Measurements from ENCODE around the gene ANKRD36C. TPM values are rescaled to one million over a fixed set of nuclear protein-coding genes. Genes with fewer than 3 reads are reported as not detected.
"Not testable (repeated sequence)": the region's sequence is repeated elsewhere in the genome, so short reads cannot be mapped to it uniquely, and the experiment has no call there.

ANKRD36C gene
- total RNA-seq, result 10 to 100 TPM; 45.6 to 71.9 TPM

DNA sequence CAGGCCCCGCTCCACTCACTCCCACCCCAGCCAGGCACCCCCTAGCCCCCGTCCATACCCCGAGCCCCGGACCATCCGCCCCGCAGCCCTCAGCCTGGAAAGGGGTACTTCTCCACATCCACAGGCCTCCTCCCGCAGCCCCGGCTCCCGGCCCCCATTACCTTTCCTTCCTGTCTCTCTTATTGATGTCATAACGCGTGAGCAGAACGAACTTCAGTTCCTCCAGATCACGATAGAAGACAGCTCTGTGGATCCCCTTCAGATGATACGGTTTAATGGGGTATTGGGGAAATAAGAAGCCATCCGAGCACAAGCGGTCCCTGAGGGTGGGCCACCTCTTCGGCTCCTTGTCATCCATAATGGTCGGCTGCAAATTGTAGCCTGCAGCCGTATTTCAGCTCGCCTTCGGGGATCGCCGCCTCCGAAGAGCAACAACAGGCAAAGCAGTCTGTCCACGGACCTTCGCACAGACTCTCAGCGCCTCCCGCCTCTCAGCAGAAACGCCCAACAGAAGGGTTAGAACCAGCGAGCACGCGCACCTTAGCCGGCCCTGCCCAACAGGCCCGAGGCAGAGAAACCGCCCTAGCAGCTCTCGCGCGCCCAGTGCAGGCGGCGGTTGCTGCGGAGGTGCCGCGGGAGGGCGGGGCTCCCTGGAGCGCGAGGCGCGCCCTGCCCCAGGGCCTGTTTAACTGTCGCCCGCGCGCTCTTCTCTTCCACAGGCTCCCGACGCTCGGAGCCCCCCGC lies at the start of gene ANKRD36C:
Gene ANKRD36C, minus strand, starts transcription at position 474 of the 744 bp plus-strand sequence. Its CDS starts 116 bp downstream, at position 358.
- ATAC-seq (peak; percentile 97 to 98), DNase-seq (ENCODE audit: low spot score in 2 of 2) (peak in 1 of 2 donors; percentile 41)
- not testable (repeated sequence) for H3K9me3 Mint-ChIP-seq, H3K36me3 Mint-ChIP-seq
- peak within 1 kb of the TSS; percentile 92 to 98 for H3K27ac Mint-ChIP-seq

DNA sequence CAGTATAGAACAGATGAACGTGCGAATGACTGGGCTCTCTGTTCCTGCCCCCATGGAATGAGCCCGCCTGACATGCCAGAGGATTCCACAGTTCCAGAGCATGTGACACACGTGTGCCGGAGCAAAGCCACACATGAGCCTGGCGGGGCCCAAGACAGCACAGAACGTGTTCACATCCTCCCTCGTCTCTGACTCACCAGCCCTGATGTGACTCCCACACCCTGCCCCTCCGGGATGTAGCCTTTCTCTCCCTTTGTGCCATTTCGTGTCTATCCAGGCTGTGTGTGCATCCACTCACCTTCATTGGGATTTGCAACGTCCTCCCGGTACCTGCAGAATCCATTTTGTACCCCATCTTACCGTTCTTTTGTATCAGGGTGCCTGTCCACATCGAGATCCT lies 43.9 kb upstream of the ANKRD36C start:
- H3K27ac Mint-ChIP-seq; H3K9me3 Mint-ChIP-seq; DNase-seq (ENCODE audit: low spot score in 2 of 2); ATAC-seq; H3K36me3 Mint-ChIP-seq: not testable (repeated sequence)

DNA sequence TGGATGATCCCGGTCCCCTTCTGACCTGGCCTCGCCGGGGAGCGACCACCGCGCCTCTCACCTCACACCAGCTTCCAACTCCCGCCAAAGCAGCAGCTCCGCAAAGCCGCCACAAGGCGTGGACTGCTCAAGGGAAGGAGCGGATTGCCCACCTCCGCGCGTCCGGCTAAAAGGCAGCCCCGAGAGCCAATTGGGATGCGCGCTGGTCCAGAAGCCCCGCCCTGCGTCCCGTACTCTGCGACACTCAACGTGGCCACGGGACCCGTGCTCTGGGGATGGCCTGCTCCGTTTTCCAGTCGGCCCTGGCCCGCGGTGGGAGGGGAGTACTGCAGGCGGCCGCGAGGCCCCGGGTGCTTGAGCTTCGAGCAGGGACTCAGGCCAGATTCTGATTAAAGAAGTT lies 43.2 kb upstream of the ANKRD36C start, which contains the start of gene GPAT2:
Gene GPAT2, minus strand, starts transcription at position 125 of the 400 bp plus-strand sequence. CDS start 2,557 bp downstream, outside the sequence.
- H3K27ac Mint-ChIP-seq; H3K36me3 Mint-ChIP-seq; H3K9me3 Mint-ChIP-seq; DNase-seq (ENCODE audit: low spot score in 2 of 2): not testable (repeated sequence)
- peak in 1 of 2 donors; percentile 76 for ATAC-seq

DNA sequence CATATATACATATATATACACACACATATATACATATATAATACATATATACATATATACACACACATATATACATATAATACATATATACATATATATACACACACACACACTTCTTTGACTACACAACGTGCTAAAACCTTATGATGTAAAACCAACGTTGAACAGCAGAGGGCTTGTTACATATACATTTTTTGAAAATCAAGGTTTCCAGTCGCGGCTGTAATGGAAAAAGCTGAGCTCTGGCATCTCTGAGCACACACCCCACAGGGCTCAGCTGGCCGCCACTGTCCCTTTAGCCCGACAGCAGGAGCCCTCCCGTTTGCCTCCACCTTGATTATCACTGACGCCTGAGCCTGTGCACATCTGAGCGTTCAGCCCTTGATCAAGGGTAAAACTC lies 42.4 kb upstream of the ANKRD36C start:
- H3K9me3 Mint-ChIP-seq; H3K27ac Mint-ChIP-seq; H3K36me3 Mint-ChIP-seq; DNase-seq (ENCODE audit: low spot score in 2 of 2): not testable (repeated sequence)
- peak in 1 of 2 donors; percentile 51 for ATAC-seq

DNA sequence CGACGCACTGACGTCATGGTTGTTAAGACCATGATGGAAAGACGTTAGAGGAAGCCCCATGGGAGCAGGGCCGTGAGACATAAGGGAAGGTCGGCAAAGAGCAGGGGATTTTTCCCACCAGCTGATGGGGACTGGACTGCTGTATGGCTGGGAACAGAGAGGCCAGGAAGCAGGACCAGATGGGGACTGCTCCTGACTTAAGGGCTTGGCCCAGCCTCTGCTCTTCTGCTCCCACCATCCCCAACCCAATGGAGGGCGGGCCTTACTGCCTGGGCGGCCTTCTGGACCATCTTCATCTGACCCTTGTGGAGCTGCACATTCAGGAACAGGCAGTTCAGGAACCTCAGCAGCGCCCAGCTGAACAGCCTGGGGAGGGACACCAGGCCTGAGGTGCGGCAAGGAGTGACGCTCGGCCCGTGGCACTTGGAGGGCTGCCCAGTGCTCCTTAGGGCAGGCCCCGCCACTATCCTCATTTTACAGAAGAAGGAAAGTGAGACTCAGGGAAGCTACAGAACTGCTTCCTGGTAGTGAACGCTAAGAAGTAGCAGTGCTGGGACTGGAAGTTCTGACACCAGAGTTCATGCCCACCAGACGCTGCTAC lies 36.2 kb upstream of the ANKRD36C start:
- not testable (repeated sequence) for H3K27ac Mint-ChIP-seq; DNase-seq (ENCODE audit: low spot score in 2 of 2); ATAC-seq; H3K9me3 Mint-ChIP-seq; H3K36me3 Mint-ChIP-seq

DNA sequence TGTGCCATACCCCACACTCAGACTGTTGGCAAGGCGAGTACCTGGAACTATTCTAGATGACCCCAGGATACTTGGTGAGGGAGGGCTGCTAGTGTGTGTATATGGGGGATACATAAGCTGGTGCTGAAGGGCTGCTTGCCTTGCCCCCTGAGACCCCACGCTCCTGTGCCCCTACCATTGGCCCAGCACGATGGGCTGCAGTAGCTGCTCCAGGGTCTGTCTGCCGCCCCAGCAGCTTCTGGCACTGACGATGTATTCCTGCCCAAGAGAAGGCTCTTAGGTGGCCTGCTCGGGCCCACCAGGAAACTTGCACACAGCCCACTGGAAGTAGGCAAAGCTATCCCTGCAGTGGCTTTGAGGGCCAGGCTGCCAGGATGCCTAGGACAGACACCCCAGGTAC lies 34.1 kb upstream of the ANKRD36C start:
- not testable (repeated sequence) for H3K27ac Mint-ChIP-seq; DNase-seq (ENCODE audit: low spot score in 2 of 2); H3K9me3 Mint-ChIP-seq; ATAC-seq; H3K36me3 Mint-ChIP-seq

DNA sequence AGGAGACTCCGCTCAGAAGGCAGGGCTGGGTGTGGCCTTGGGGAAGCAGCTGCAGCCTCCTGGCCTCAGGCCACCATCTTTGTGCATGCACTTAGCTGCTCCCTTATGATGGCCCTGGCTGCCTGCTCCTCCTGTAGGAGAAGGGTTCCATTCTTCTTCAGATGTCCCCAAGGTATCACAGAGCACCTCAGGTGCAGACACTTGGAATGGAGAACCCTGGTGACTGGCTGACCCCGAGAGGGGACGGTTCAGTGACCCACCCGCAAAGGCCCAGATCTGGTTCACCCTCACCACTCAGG lies 33.5 kb upstream of the ANKRD36C start:
- H3K27ac Mint-ChIP-seq, result peak overlapping the region in 1 of 2 donors; percentile 9
- H3K9me3 Mint-ChIP-seq, result no peaks in the 10 kb centered on the region
- DNase-seq (ENCODE audit: low spot score in 2 of 2) (no peak), ATAC-seq (no peak)
- H3K36me3 Mint-ChIP-seq, result no peaks in the 10 kb centered on the region

DNA sequence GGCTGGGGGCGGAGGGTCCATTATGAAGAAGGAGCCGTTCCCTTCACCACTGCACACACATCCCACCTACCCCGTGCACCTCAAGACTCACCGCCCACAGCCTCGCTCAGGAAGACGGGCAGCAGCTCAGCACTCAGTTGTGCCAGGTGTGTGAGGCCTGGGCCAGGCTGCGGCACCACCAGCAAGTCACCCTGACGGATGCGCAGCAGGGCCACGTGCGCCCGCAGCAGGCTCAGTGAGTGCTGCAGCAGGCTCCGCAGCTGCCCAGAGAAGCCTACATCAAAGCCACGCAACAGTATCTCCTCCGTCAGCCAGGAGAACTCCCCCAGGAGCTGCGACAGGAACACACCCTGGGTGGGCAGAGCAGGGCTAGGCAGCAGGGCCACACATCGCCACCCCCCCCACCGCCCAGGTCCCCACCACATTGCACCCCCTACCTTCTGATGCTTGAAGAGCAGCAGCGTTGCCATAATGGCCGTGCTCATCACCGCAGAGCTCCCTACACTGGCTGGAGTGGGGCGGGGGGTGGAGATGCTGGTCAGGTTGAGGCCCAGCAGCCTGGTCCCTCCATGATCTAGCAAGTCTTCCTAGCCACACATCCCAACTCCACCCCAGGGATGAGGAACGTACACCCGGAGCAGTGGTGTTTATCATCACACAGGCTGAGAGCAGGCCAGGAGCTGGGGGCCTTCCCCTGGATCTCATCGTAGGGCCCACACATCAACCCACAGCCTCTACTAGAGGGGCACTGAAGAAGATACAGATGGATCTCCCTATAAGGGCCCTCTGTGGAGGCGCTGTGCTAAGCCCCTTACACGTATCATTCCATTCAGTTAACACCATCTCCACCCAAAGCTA lies 32.9 kb upstream of the ANKRD36C start:
- no peak for ATAC-seq
- Mint-ChIP-seq H3K27ac (peak overlapping the region in 1 of 2 donors; percentile 9), H3K9me3 (no peaks in the 10 kb centered on the region), H3K36me3 (no peaks in the 10 kb centered on the region)
- no peak for DNase-seq (ENCODE audit: low spot score in 2 of 2)

DNA sequence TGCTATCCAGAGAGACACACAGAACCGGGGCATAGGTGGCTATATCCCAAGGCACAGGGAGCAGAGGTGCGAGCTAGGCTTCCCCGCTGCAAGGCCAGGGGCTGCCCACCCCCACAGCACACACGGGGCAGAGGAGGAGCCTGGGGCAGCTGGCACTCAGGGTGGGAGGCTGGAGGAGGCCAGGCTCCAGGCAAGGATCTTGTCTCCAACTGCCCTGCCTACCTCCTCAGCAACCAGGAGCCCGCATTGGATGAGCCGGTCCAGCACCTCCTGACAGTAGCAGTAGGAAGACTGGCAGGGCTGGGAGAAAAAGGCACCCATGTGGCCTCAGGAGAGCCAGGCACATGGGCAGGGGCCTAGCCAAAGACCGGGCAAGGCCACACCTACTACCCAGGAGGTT lies 32.1 kb upstream of the ANKRD36C start:
- H3K36me3 Mint-ChIP-seq; H3K9me3 Mint-ChIP-seq; ATAC-seq; DNase-seq (ENCODE audit: low spot score in 2 of 2); H3K27ac Mint-ChIP-seq: not testable (repeated sequence)

DNA sequence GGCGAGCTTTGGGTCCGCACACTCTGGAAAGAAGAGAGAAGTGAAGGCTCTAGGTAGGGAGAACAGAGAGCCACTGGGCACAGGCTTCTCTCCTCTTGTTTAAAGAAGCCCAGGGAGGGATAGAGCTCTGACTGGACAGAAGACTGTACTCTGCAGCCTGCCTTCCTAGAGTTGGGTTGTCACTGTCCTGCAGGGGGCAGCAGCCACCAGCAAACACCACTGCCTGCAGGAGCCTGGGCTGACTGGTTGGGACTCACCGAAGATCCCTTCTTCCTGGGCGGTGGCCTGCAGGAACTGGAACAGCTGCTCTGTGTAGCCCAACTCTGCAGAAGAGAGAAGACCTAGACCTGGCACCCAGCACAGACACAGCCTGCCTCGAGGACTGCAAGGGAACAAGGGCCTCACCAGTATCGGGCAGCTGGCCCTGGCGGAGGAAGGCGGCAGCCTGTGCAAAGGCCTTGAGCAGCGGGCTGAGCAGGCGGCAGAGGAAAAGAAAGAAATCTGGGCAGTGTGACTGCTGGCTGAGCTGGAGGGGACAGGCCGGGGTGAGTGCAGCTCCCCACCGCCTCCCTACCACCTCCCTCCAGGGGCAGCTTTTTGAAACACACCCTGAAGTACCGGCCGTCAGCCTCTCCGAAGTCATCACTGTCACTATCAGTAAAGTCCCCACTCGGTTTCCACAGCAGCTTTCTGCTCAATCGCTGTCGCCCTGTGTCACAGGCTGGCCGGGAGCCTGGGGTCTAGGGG lies 31.2 kb upstream of the ANKRD36C start:
- ATAC-seq (peak; percentile 92 to 94), DNase-seq (ENCODE audit: low spot score in 2 of 2) (peak; percentile 66 to 79)
- peak overlapping the region in 1 of 2 donors; percentile 21 for H3K27ac Mint-ChIP-seq
- not testable (repeated sequence) for H3K36me3 Mint-ChIP-seq, H3K9me3 Mint-ChIP-seq

DNA sequence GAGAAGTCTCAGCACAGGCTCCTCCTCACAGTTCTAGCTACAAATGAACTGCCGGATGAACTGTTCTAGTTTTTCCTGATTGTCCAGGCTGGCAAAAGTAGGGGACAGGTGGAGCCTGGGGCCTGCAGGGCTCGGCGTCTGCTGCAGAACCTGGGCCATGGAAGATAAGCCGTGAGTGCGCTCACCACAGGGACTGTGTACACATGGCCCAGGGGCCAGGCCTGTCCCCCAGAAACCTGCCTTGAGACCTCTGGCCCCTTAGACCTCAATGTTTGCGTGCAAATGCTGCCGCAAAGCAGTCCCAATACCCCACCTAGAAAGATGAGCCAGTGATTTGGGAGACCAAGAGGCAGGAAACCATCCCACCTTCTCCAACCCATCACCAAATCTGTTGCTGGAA lies 30.5 kb upstream of the ANKRD36C start:
- H3K27ac Mint-ChIP-seq; DNase-seq (ENCODE audit: low spot score in 2 of 2); ATAC-seq; H3K36me3 Mint-ChIP-seq; H3K9me3 Mint-ChIP-seq: not testable (repeated sequence)

DNA sequence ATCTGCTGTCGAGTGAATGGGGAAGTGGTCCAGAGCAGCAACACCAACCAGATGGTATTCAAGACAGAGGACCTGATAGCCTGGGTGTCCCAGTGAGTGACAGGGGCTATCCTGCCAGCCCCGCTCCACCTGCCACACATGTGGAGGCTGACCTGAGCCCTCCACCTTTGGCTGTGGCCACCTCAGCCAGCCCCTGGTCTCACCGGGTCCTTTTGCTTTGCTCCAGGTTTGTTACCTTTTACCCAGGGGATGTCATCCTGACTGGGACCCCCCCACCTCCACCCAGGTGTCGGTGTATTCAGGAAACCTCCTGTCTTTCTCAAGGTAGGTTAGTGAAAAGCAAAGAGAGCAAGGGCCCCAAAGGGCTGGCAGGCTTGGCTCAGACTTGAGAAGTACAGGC lies 29.5 kb upstream of the ANKRD36C start:
- not testable (repeated sequence) for H3K27ac Mint-ChIP-seq; ATAC-seq; H3K9me3 Mint-ChIP-seq; DNase-seq (ENCODE audit: low spot score in 2 of 2); H3K36me3 Mint-ChIP-seq

DNA sequence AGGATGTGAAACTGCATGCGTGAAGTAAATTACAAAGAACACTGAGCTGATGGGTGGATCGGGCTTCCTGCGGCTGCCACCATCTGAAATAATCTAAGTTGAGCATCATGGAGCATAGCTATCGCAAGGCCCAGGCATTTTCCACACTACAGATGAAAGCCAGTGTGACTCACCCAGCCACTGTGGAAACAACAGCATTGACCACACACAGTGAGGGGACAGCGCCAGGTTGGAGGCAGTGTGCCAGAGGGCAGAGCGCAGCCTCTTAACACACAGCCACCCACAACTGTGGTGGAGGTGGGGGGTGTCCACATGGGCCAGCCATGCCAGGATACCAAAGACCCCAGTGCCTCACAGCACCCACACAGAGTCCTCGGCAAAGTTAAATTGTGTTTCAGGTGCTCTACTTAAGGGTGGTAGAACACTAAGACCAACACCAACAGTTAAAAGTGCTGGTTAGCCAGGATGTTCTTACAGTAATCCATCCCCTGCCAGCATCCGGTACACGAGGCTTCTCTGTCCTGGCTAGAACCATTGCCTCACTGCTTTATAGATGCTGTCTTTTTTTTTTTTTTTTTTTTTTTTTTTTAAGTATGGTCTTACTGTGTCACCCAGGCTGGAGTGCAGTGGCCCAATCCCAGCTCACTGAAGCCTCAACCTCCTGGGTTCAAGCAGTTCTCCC lies 28.4 kb upstream of the ANKRD36C start:
- not testable (repeated sequence) for DNase-seq (ENCODE audit: low spot score in 2 of 2); H3K9me3 Mint-ChIP-seq; H3K36me3 Mint-ChIP-seq
- peak; percentile 37 to 49 for ATAC-seq
- peak overlapping the region in 1 of 2 donors; percentile 3 for H3K27ac Mint-ChIP-seq

DNA sequence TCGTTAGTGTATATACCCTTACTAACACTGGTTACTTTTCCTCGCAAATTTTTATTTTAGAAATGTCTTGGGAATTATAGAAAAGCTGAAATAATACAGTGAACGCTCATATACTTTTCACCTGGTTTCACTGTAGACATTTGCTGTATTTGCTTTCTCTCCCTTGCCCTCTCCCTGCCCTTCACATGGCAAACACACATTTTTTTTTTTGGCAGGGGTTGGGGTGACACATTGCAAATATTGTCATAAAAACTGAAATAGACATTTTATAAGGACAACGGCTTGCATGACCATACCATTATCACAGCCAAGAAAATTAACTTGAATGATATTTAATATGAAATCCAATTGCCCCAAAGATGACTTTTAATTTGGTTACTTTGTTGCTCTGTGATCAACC lies 24.7 kb upstream of the ANKRD36C start:
- H3K9me3 Mint-ChIP-seq; H3K27ac Mint-ChIP-seq; ATAC-seq; H3K36me3 Mint-ChIP-seq; DNase-seq (ENCODE audit: low spot score in 2 of 2): not testable (repeated sequence)

DNA sequence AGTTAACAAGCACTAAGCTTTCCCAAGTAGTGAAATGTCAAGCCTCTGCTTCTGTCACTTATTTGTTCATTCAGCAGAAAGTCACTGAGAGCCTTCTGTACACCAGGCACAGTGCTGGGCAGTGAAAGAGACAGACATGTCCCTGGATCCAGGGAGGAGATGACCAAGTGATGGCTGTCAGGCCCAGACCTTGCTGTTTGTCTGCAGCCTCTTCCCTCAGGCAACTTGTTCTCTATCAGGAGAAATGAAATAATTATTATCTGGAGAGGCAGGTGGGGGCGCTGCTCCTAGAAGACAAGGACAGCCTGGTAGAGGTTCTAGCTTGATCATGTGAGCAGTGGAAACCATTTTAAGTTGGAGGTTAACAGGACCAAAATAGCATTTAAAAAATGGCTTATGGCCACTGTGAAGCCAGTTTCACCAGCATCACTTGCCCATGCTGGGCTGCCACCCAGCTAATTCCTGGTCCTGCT lies 21.2 kb upstream of the ANKRD36C start:
- not testable (repeated sequence) for H3K9me3 Mint-ChIP-seq; ATAC-seq; DNase-seq (ENCODE audit: low spot score in 2 of 2); H3K36me3 Mint-ChIP-seq; H3K27ac Mint-ChIP-seq

Measured in activated naive CD4-positive, alpha-beta T cell treated with anti-CD3 and anti-CD28 coated beads, Interleukin-2, amount 50 U/mL, for 72 hours (primary cell).